Large intestine (tissue), 3 donors: ENCODE measurements around the gene AP2A1. TPM values are rescaled to one million over a fixed set of nuclear protein-coding genes. Genes with fewer than 3 reads are reported as not detected.

ENCODE experiments used
- DNase-seq, 2 donors: peaks; one replicate each; pipeline versions ENCODE4 v3.0.0 to v3.0.0-alpha.2; 2013
- H3K27ac ChIP-seq: one replicate; pipeline ENCODE4 v1.5.1; 2013; ENCODE audit warnings: low read length
- H3K27me3 ChIP-seq: 2 replicates; pipeline ENCODE4 v1.6.1; 2013; ENCODE audit warnings: low read length; ENCODE audit not compliant: control insufficient read depth, insufficient read depth
- H3K36me3 ChIP-seq: 2 replicates; pipeline ENCODE4 v1.6.1; 2013; ENCODE audit warnings: low read length; ENCODE audit not compliant: control insufficient read depth, insufficient read depth
- H3K4me1 ChIP-seq: one replicate; pipeline ENCODE4 v1.6.1; 2013; ENCODE audit warnings: low read length; ENCODE audit not compliant: control insufficient read depth, insufficient read depth
- H3K4me3 ChIP-seq: one replicate; pipeline ENCODE4 v1.5.1; 2013; ENCODE audit warnings: low read length
- H3K9me3 ChIP-seq: one replicate; pipeline ENCODE4 v1.6.1; 2013; ENCODE audit warnings: mild to moderate bottlenecking, low read depth, low read length, moderate library complexity; ENCODE audit not compliant: control insufficient read depth
- WGBS: methylation state at CpG from one replicate; pipeline ENCODE4 v1.1.5; 2013; ENCODE audit warnings: low lambda C conversion rate; ENCODE audit not compliant: insufficient coverage; 5-methylcytosine and 5-hydroxymethylcytosine counted together
- polyA plus RNA-seq: library from polyadenylated mRNA; unstranded; fragments of 120-200 nt; gene quantifications from one replicate; pipeline ENCODE4 v1.2.1, GENCODE V29; 2013

Gene AP2A1
- polyA plus RNA-seq, 1 donor, result 60.5 TPM

DNA sequence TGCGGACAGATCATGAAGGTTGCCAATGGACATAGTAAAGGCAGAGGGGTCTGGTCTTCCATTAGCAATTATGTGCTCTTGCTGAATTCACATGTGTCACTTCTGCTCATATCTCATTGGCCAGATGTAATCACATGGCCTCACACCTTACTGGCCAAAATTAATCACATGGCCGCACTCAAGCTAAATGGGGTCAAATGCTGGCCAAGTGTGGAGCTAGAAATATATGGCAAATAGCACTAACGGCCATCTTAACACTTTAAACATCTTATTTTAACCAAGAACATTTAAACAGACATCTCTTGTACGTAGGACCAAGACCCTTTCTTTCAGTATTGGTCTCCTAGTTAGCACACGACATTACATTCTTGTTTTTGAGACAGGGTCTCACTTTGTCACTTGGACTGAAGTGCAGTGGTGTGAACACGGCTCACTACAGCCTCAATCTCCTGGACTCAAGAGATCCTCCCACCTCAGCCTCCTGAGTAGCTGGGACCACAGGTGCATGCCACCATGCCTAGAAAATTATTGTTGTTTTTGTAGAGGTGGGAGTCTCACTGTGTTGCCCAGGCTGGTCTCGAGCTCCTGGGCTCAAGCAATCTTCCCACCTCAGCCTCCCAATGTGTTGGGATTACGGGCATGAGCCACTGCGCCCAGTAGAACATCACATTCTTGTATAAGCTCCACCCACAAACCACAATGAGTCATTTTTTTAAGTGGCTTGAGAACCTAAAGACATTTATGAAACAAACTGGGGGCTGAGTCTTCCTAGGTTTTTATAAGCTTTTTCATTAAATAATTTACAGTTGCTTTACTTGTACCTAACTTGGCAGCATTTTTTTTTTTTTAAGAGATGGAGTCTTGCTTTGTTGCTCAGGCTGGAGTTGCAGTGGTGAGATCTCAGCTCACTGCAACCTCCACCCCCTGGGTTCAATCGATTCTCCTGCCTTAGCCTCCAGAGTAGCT, 81.2 kb downstream of the AP2A1 start:
- DNase-seq, result no peak
- Histone ChIP-seq H3K9me3 (peaks cover 3% of the 10 kb centered on the region), H3K36me3 (peaks cover 2% of the 10 kb centered on the region), H3K27ac (no peak overlapping the region), H3K27me3 (no peaks in the 10 kb centered on the region), H3K4me1 (peaks cover 10% of the 10 kb centered on the region), H3K4me3 (no peak overlapping the region)
- 88% methylated on average over 1 of the region's 10 CpGs for WGBS

DNA sequence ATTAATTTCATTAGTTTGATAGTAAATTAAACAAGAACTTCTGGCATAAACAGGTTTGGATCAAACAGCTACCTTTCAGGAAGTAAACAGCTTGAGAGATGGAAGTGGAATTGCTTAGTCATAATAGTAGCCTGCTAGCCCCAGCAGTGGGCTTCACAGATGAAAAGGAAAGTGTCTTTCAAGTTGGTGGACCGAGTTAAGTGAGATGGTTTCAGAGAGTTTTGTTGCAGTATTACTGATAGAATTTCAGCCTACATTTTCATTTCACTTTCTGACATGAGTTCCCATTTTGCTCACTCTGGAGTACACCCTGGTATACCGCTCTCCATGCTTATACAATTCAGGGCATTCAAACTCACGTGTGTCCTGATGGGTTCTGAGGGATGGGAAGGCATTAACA, 82.1 kb downstream of the AP2A1 start:
- H3K36me3 ChIP-seq, result peaks cover 2% of the 10 kb centered on the region
- no peak overlapping the region for H3K4me3 ChIP-seq
- peaks cover 10% of the 10 kb centered on the region for H3K4me1 ChIP-seq
- no CpG with 5 or more reads among the region's 3 CpGs for WGBS
- DNase-seq, result no peak
- H3K9me3 ChIP-seq, result peaks cover 3% of the 10 kb centered on the region
- no peaks in the 10 kb centered on the region for H3K27me3 ChIP-seq
- no peak overlapping the region for H3K27ac ChIP-seq

DNA sequence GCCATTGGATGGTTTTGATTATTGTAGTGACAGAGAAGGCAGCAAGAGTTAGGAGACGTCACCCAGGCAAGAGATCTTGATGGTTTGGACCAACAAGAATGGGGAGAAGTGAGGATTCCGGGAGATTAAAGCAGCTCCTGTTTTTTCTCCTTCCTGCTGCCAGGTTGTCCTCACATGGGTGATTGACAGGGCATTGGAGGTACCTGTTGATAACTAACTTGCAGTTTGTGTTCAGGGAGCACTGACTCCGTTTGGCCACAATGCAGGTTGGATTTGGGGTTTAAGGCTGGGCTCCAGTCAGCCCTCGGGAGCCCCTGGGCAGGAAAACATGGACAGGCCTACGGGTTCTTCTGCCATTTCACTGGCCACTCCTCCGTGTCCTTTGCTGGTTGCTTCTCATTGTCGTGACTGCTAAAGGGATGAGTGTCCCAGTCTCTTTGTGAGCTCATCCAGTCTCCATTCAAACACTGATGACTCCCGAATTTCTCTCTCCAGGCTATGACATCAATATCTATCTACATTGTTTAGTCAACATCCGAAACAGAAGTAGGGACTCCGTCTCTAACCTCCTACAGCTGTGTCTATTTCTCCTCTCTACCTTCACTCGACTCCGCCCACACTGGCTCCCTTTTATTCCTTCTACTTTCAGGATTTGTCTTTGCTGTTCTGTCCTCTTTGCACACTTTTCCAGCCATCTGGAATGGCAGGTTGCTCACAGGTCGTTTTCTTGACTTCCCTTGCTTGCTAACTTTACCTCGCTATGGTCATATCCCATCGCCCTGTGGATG, 82.8 kb downstream of the AP2A1 start:
- WGBS, result 89% methylated on average over 5 of the region's 15 CpGs
- no peak overlapping the region for H3K4me3 ChIP-seq
- DNase-seq, result no peak
- H3K27me3 ChIP-seq, result no peaks in the 10 kb centered on the region
- H3K9me3 ChIP-seq, result peaks cover 3% of the 10 kb centered on the region
- H3K36me3 ChIP-seq, result peaks cover 6% of the 10 kb centered on the region
- peaks cover 10% of the 10 kb centered on the region for H3K4me1 ChIP-seq
- no peak overlapping the region for H3K27ac ChIP-seq

DNA sequence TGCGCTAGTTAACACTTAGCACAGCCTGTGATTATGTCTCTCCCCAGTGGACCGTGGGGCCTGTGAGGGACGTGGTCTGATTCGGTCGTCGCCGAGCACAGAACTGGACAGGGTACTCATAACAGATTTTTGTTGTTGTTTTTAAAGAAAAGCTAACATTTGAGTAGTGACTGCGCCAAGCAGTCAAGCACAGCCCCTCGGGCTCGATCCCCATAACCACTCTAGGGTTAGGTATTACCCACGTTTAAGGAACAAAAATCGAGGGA, 83.4 kb downstream of the AP2A1 start:
- H3K4me1 ChIP-seq, result peaks cover 10% of the 10 kb centered on the region
- no peaks in the 10 kb centered on the region for H3K27me3 ChIP-seq
- H3K36me3 ChIP-seq, result peaks cover 10% of the 10 kb centered on the region
- H3K27ac ChIP-seq, result peak overlapping the region; percentile 100
- peaks cover 3% of the 10 kb centered on the region for H3K9me3 ChIP-seq
- DNase-seq, result no peak
- WGBS, result no CpG with 5 or more reads among the region's 12 CpGs
- H3K4me3 ChIP-seq, result peak overlapping the region; percentile 98

DNA sequence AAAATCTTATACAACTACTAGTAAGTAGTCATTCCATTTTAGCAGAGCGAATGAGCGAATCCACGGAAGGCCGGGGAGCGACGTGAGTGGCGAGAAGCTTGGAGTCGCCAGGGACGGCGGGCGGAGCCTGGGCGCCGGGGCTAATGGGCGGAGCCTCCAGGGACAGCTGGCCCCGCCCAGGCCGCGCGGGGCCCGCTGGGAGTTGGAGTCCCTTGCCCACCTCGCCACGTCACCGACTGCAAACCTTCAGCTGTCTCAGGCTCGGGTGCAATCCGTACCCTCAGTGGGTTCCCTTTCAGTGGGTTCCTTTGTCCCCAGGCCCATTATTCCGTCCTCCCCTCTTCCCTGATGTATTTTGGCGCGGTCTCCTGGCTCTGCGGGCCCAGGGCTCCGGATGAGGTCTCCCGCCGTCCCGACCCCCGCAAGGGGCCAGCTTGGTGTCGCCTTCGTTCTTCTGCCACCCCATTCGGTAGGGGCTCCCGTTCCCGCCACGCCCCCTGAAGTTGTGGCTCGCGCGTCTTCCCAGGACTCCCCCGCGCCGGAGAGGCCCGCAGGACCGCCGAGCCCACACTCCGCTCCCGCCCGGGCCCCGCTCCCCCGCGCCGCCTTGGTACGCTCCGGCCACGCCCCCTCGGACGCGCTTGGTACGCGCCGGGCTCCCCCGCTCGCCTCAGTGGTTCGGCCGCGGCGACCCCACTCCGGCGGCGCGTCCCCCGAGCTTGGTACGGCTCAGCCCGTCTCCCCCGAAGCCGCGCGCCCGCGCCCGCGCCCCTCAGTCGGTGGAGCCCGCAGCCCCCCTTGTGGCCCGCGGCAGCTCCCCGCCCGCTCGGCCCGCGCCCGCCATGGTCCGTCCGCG, 83.9 kb downstream of the AP2A1 start, which contains the start of gene PTOV1:
PTOV1 (plus strand) TSS at position 673 of the 856 bp plus-strand sequence.
- WGBS, result no CpG with 5 or more reads among the region's 98 CpGs
- Histone ChIP-seq H3K27ac (peak within 1 kb of the TSS; percentile 100), H3K36me3 (peaks cover 14% of the 10 kb centered on the region), H3K4me3 (peak within 1 kb of the TSS; percentile 98), H3K4me1 (peaks cover 10% of the 10 kb centered on the region), H3K9me3 (peaks cover 3% of the 10 kb centered on the region), H3K27me3 (no peaks in the 10 kb centered on the region)
- peak; percentile 85 to 91 for DNase-seq

DNA sequence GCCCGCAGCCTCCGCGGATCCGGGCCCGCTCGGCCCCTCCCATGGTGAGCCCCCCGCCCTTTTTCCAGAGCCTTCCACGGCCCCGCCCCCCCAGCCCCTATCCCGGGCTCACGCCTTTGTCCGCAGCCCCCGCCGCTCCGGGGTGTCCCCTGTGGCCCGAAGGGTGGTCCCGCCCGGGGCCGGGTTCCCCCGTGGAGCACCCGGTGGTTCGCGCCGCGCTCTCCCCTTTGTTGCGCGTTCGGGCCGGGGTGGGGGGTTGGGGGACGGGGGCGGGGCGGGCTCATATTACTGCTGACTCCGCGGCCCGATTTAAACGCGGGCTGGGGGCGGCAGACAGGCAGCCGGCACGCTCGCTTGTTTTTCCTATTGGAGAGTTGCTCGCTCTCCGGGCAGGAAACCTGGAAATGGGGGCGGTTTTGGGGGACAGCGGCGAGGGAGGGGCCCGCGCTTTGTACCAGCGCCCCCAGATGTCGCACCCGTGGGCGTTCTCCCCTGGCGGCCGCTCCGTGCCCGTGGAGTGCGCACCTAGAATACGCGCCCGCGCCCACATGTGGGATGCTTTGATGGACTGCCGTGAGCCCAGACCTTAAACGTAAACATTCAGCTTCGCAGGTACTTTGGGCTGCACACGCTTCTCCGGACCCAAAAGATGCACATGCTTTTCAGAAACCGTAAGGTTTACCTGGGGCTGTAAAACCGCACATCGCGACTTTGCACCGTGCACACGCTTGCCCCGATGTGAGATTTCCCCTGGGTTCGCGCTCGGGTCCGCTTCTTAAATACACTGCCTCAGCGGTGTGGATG, 84.9 kb downstream of the AP2A1 start:
- H3K9me3 ChIP-seq, result peaks cover 3% of the 10 kb centered on the region
- peak overlapping the region; percentile 60 for H3K4me3 ChIP-seq
- H3K4me1 ChIP-seq, result peaks cover 10% of the 10 kb centered on the region
- no peak overlapping the region for H3K27ac ChIP-seq
- no peak for DNase-seq
- H3K36me3 ChIP-seq, result peaks cover 22% of the 10 kb centered on the region
- no peaks in the 10 kb centered on the region for H3K27me3 ChIP-seq
- no CpG with 5 or more reads among the region's 78 CpGs for WGBS

DNA sequence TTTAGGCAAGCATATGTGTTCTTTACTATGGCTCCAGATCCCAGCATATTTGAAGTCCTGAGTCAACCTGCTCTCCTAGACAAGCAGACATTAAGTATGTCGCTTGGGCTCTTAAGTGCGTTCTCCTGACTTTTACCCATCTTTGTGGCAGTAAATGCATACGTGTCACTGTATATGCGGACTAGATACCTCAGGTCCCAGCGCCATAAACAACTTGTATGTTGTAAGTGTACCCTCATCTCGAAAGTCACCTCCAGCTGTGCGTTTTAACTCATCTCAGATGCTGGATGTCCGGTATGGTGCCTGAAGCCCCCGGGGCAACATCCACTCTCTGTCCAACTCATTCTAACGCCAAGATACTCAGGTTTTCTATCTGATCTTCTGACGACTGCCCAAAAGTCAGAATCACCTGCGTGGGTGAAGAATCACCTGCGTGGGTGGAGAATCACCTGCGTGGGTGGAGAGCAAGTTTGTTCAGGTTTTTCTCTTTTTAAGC, 85.9 kb downstream of the AP2A1 start:
- peaks cover 3% of the 10 kb centered on the region for H3K9me3 ChIP-seq
- peaks cover 31% of the 10 kb centered on the region for H3K36me3 ChIP-seq
- DNase-seq, result no peak
- no peak overlapping the region for H3K27ac ChIP-seq
- peak overlapping the region; percentile 60 for H3K4me3 ChIP-seq
- H3K27me3 ChIP-seq, result no peaks in the 10 kb centered on the region
- WGBS, result 82% methylated on average over 2 of the region's 14 CpGs
- peaks cover 10% of the 10 kb centered on the region for H3K4me1 ChIP-seq

DNA sequence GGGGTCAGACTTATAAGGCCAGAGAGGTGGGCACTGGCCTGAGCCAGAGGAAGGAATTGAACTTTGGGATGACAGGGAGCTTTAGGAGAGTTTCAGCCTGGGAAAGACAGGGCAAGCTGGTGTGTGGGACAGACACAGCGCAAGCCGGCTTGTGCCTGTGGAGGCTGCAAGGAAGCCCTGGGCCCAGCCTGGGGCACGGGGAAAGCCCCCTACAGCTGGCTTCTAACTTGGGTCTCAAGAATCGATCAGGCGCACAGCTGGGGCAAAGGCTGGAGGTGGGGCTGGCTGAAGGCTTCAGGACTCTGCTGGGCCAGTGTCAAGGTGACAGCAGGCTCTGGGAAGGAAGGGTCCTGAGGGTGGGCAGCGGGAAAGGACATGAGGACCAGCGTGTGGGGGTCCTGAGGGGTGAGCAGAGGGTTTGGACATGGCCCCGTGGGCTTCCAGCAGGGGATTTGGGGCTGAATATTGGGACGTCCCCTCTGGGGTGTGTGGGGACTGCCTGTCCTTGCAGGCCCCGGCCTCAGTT, 87.1 kb downstream of the AP2A1 start:
- Histone ChIP-seq H3K4me3 (no peak overlapping the region), H3K36me3 (peaks cover 44% of the 10 kb centered on the region), H3K9me3 (peaks cover 3% of the 10 kb centered on the region), H3K27me3 (no peaks in the 10 kb centered on the region), H3K27ac (no peak overlapping the region), H3K4me1 (peaks cover 10% of the 10 kb centered on the region)
- no peak for DNase-seq
- WGBS, result no CpG with 5 or more reads among the region's 10 CpGs
